ENCODE measurements around the gene LYPLAL1.

- no peak for TF ChIP-seq CTCF (IDR thresholded peaks at IDR 0.05 in 4 of 5, conservative IDR thresholded peaks at IDR 0.05 in 1 of 5)
- TF ChIP-seq POLR2A (IDR thresholded peaks at IDR 0.05): no peak
Observed at GRCh38 chr1:219130366-219130935, 43.2 kb upstream of the LYPLAL1 start.

Data from gastrocnemius medialis (tissue), 4 donors.